Liver (tissue), 3 donors: ENCODE data around the gene PPIL3.

Experiments used
- ATF3 ChIP-seq: IDR thresholded peaks from 2 replicates; pipeline ENCODE4 v1.6.1; 2016; ENCODE audit warnings: antibody characterized with exemption
- CTCF ChIP-seq: fragments of 150-350 bp; IDR thresholded peaks from 2 replicates; pipeline ENCODE4 v1.5.1; 2017; ENCODE audit warnings: improper control_type of control experiment, low read depth, low read length; ENCODE audit not compliant: missing input control
- EGR1 ChIP-seq, 2 donors: IDR thresholded peaks; 2 replicates each; pipeline ENCODE4 v1.6.1; 2016 to 2018; ENCODE audit warnings: antibody characterized with exemption in 2 of 2, low read depth in 2 of 2
- FOXA1 ChIP-seq: IDR thresholded peaks from 2 replicates; pipeline ENCODE4 v1.6.1; 2016; ENCODE audit warnings: antibody characterized with exemption
- JUND ChIP-seq, 2 donors: IDR thresholded peaks; 2 replicates each; pipeline ENCODE4 v1.6.1; 2016; ENCODE audit warnings: antibody characterized with exemption in 2 of 2
- MAX ChIP-seq: IDR thresholded peaks from 2 replicates; pipeline ENCODE4 v1.6.1; 2016; ENCODE audit warnings: antibody characterized with exemption
- NR2F2 ChIP-seq: IDR thresholded peaks from 2 replicates; pipeline ENCODE4 v1.6.1; 2016; ENCODE audit warnings: antibody characterized with exemption
- RAD21 ChIP-seq, 2 donors: IDR thresholded peaks; 2 replicates each; pipeline ENCODE4 v1.6.1; 2016; ENCODE audit warnings: antibody characterized with exemption in 2 of 2, mild to moderate bottlenecking in 2 of 2
- REST ChIP-seq: IDR thresholded peaks from 2 replicates; pipeline ENCODE4 v1.6.1; 2016; ENCODE audit warnings: antibody characterized with exemption, mild to moderate bottlenecking
- SP1 ChIP-seq: IDR thresholded peaks from 2 replicates; pipeline ENCODE4 v1.6.1; 2018; ENCODE audit warnings: antibody characterized with exemption, mild to moderate bottlenecking
- TAF1 ChIP-seq: conservative IDR thresholded peaks from 2 replicates; pipeline ENCODE4 v1.6.1; 2016; ENCODE audit warnings: antibody characterized with exemption, mild to moderate bottlenecking
- YY1 ChIP-seq: IDR thresholded peaks from 2 replicates; pipeline ENCODE4 v1.6.1; 2016; ENCODE audit warnings: antibody characterized with exemption, mild to moderate bottlenecking
- donor health status: healthy.
- donor health status: healthy.

GRCh38 chr2:200852605-200853004 lies 36.3 kb downstream of the PPIL3 start:
- TF ChIP-seq CTCF: no peak
- TF ChIP-seq RAD21 (IDR thresholded peaks at IDR 0.05): no peak
- TF ChIP-seq SP1: no peak
- TF ChIP-seq TAF1: no peak
- TF ChIP-seq ATF3: no peak
- TF ChIP-seq JUND (IDR thresholded peaks at IDR 0.05): no peak
- TF ChIP-seq YY1: no peak
- TF ChIP-seq MAX: no peak
- TF ChIP-seq REST: no peak
- TF ChIP-seq EGR1 (IDR thresholded peaks at IDR 0.05; ENCODE audit: low read depth in 2 of 2): no peak
- TF ChIP-seq FOXA1: no peak
- TF ChIP-seq NR2F2: no peak
